ENCODE measurements around the gene ATP6V0D1.
"Not testable (repeated sequence)": the region's sequence is repeated elsewhere in the genome, so short reads cannot be mapped to it uniquely, and the experiment has no call there.

Gene ATP6V0D1

GRCh38 chr16:67480833-67481560 lies at the start of gene ATP6V0D1:
Gene ATP6V0D1, minus strand, starts transcription at chr16:67481157. Its CDS starts 71 bp downstream, at chr16:67481086.
- peak; percentile 90 to 99 (median 97) for DNase-seq (ENCODE audit: low read depth in 2 of 3, low spot score in 2 of 3)

- DNase-seq (ENCODE audit: low read depth in 2 of 3, low spot score in 2 of 3) = no peak
These were observed 49.3 kb upstream of the ATP6V0D1 start for GRCh38 chr16:67530013-67530939.

- DNase-seq (ENCODE audit: low read depth in 2 of 3, low spot score in 2 of 3) = no peak
These were observed 48.6 kb upstream of the ATP6V0D1 start for GRCh38 chr16:67529582-67530012.

- no peak for DNase-seq (ENCODE audit: low read depth in 2 of 3, low spot score in 2 of 3)
These were observed 48.1 kb upstream of the ATP6V0D1 start for GRCh38 chr16:67528870-67529581.

GRCh38 chr16:67528222-67528869 lies 47.4 kb upstream of the ATP6V0D1 start, which contains the start of gene RIPOR1:
Gene RIPOR1, plus strand, starts transcription at chr16:67528829. Its CDS starts 9,618 bp downstream, at chr16:67538447.
- no peak for DNase-seq (ENCODE audit: low read depth in 2 of 3, low spot score in 2 of 3)

GRCh38 chr16:67526149-67526791 lies 45.3 kb upstream of the ATP6V0D1 start:
- no peak for DNase-seq (ENCODE audit: low read depth in 2 of 3, low spot score in 2 of 3)

- DNase-seq (ENCODE audit: low read depth in 2 of 3, low spot score in 2 of 3) = no peak
These were observed 44.4 kb upstream of the ATP6V0D1 start for GRCh38 chr16:67525176-67525860.

GRCh38 chr16:67521095-67521804 lies 40.3 kb upstream of the ATP6V0D1 start:
- peak; percentile 91 to 98 (median 96) for DNase-seq (ENCODE audit: low read depth in 2 of 3, low spot score in 2 of 3)

GRCh38 chr16:67519242-67519641 lies 38.3 kb upstream of the ATP6V0D1 start:
- no peak for DNase-seq (ENCODE audit: low read depth in 2 of 3, low spot score in 2 of 3)

- DNase-seq (ENCODE audit: low read depth in 2 of 3, low spot score in 2 of 3) = no peak
These were observed 37.7 kb upstream of the ATP6V0D1 start for GRCh38 chr16:67518676-67519075.

GRCh38 chr16:67517661-67518423 lies 36.9 kb upstream of the ATP6V0D1 start:
- no peak for DNase-seq (ENCODE audit: low read depth in 2 of 3, low spot score in 2 of 3)

GRCh38 chr16:67517155-67517445 lies 36.1 kb upstream of the ATP6V0D1 start:
- no peak for DNase-seq (ENCODE audit: low read depth in 2 of 3, low spot score in 2 of 3)

- no peak for DNase-seq (ENCODE audit: low read depth in 2 of 3, low spot score in 2 of 3)
These were observed 35.6 kb upstream of the ATP6V0D1 start for GRCh38 chr16:67516296-67517154.

GRCh38 chr16:67514382-67514828 lies 33.4 kb upstream of the ATP6V0D1 start:
- peak; percentile 29 to 45 (median 39) for DNase-seq (ENCODE audit: low read depth in 2 of 3, low spot score in 2 of 3)

- not testable (repeated sequence) for DNase-seq (ENCODE audit: low read depth in 2 of 3, low spot score in 2 of 3)
These were observed 32.9 kb upstream of the ATP6V0D1 start for GRCh38 chr16:67513892-67514291.

GRCh38 chr16:67509016-67509415 lies 28.1 kb upstream of the ATP6V0D1 start:
- DNase-seq (ENCODE audit: low read depth in 2 of 3, low spot score in 2 of 3) = no peak

GRCh38 chr16:67506468-67506867 lies 25.5 kb upstream of the ATP6V0D1 start:
- DNase-seq (ENCODE audit: low read depth in 2 of 3, low spot score in 2 of 3) = no peak

All from activated CD8-positive, alpha-beta memory T cell treated with anti-CD3 and anti-CD28 coated beads for 48 hours (primary cell).